ENCODE data around the gene APBB2. TPM values are rescaled to one million over a fixed set of nuclear protein-coding genes. Genes with fewer than 3 reads are reported as not detected.

Gene APBB2
- total RNA-seq, 1 donor from 2014 or later: 63.2 TPM

DNA sequence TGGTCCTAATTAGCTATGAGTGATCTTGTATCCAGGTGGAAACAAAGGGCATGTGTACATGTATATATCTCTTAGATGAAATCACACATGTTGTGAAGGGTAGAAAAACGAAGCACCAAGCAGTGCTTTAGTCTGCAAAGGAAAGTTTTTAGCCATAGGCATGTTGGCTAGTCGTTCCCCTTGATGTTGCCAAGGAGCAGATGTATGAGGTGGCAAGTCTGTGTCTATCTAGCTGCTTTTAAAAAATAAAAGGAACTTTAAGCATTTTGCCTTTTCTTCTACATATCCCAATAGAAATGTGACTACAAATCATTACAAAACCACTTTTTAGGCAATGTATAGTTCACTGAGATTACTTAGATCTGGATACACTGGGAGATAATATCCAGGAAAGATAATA lies 401.5 kb downstream of the APBB2 start:
- H3K27me3 Mint-ChIP-seq (ENCODE audit: low read depth): no peaks in the 10 kb centered on the region
- DNase-seq (ENCODE audit: low spot score in 2 of 2, unreplicated experiment in 2 of 2): no peak
- H3K4me1 Mint-ChIP-seq: no peaks in the 10 kb centered on the region
- no peak overlapping the region for H3K4me3 Mint-ChIP-seq
- TF ChIP-seq, protein P1, sequence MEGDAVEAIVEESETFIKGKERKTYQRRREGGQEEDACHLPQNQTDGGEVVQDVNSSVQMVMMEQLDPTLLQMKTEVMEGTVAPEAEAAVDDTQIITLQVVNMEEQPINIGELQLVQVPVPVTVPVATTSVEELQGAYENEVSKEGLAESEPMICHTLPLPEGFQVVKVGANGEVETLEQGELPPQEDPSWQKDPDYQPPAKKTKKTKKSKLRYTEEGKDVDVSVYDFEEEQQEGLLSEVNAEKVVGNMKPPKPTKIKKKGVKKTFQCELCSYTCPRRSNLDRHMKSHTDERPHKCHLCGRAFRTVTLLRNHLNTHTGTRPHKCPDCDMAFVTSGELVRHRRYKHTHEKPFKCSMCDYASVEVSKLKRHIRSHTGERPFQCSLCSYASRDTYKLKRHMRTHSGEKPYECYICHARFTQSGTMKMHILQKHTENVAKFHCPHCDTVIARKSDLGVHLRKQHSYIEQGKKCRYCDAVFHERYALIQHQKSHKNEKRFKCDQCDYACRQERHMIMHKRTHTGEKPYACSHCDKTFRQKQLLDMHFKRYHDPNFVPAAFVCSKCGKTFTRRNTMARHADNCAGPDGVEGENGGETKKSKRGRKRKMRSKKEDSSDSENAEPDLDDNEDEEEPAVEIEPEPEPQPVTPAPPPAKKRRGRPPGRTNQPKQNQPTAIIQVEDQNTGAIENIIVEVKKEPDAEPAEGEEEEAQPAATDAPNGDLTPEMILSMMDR (IDR thresholded peaks at IDR 0.05; ENCODE audit: unreplicated experiment): no peak
- H3K27ac Mint-ChIP-seq: no peak overlapping the region
- H3K36me3 Mint-ChIP-seq: peaks cover 32% of the 10 kb centered on the region
- H3K9me3 Mint-ChIP-seq: no peaks in the 10 kb centered on the region

DNA sequence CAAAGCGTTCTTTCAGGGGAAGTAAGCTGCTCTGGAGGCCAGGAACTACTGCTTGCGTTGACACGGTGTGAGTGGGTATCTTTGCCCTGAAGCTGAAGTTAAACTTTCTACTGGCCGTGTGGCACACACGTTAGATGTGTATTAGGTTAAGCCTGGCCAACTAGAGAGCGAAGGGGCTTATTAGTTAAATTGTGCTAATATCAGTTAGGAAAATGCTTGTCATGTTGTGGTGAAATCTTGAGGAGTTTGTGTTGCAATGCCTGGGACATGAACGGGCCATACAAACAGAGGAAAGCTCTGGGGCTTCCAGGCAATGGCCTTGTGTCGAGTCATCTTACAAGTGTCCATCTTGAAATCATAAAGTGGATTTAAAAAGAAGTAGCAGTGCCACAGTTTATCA lies 402.0 kb downstream of the APBB2 start:
- Mint-ChIP-seq H3K36me3 (peaks cover 30% of the 10 kb centered on the region), H3K4me1 (no peaks in the 10 kb centered on the region), H3K27ac (no peak overlapping the region), H3K9me3 (no peaks in the 10 kb centered on the region), H3K27me3 (ENCODE audit: low read depth) (no peaks in the 10 kb centered on the region), H3K4me3 (no peak overlapping the region)
- TF ChIP-seq, protein P1 (IDR thresholded peaks at IDR 0.05; ENCODE audit: unreplicated experiment): no peak
- no peak for DNase-seq (ENCODE audit: low spot score in 2 of 2, unreplicated experiment in 2 of 2)

DNA sequence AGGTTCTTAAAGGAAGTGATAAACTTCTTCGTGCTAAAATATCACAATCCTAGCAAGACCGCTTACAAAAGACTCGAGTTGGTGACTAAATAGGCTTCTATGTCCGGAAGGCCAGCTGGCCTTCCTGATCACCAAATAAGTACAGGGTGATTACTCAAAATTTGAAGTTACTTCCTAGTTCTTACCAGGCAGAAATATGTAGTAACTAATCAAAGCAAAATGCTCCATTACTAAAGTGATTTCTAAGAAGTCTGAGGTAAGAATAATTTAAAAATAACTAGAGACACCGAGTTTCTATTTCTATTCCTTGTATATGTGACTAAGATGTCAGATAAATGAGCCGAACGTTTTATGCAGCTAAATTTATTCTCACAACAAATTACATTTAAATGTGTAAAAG lies 402.4 kb downstream of the APBB2 start:
- Mint-ChIP-seq H3K9me3 (no peaks in the 10 kb centered on the region), H3K36me3 (peaks cover 30% of the 10 kb centered on the region), H3K27ac (no peak overlapping the region), H3K27me3 (ENCODE audit: low read depth) (no peaks in the 10 kb centered on the region), H3K4me3 (no peak overlapping the region), H3K4me1 (peaks cover under 1% of the 10 kb centered on the region)
- DNase-seq (ENCODE audit: low spot score in 2 of 2, unreplicated experiment in 2 of 2): no peak
- TF ChIP-seq, protein P1 (IDR thresholded peaks at IDR 0.05; ENCODE audit: unreplicated experiment): no peak

DNA sequence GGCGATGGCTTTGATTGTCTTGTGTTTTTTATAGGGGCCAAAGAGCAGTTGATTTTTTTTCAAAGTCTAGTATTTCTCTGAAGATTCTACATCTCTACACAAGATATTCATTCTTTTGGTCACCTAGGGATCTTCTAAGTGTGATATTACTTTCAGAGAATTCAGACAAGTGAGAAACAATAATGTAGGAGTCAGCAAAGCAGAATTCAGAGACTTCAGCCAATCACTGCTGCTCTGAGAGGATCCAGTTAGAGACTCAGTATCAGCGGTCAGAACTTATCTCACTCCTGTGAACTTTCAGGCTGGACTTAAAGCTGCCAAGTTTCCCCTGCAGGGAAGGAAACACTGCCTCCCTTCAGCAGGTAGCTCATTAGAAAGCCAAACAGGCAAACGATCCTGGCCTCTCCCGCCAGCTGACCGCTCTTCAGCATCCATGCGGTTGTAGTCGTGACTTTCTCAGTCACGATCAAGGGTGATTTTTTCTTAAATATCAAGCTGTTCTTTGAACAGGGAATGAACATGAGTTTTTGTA lies 405.4 kb downstream of the APBB2 start:
- Mint-ChIP-seq H3K27me3 (ENCODE audit: low read depth) (no peaks in the 10 kb centered on the region), H3K9me3 (no peaks in the 10 kb centered on the region), H3K36me3 (peaks cover 19% of the 10 kb centered on the region), H3K4me1 (peaks cover 2% of the 10 kb centered on the region), H3K4me3 (no peak overlapping the region), H3K27ac (no peak overlapping the region)
- TF ChIP-seq, protein P1 (IDR thresholded peaks at IDR 0.05; ENCODE audit: unreplicated experiment): no peak
- no peak for DNase-seq (ENCODE audit: low spot score in 2 of 2, unreplicated experiment in 2 of 2)

DNA sequence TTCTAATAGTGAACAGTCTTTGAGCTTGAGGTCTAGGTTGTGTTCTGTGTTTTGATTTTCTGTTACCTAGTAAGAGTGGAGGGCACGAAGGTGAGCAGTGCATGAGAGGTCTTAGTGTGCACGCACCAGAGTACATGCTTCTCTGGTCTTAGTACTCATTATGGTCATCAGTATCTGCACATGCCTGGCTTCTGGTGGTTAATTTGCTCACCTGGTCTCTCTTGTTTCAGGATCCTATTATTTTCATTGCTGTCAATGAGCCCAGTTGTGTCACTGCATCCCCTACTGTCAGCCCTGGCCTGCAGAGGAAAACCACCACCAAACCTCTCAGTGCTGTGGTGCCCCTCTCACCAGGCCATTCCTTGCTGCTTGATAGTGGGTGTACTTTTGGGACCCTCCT lies 409.7 kb downstream of the APBB2 start:
- DNase-seq (ENCODE audit: low spot score in 2 of 2, unreplicated experiment in 2 of 2): no peak
- Mint-ChIP-seq H3K4me1 (peaks cover 2% of the 10 kb centered on the region), H3K27me3 (ENCODE audit: low read depth) (no peaks in the 10 kb centered on the region), H3K27ac (no peak overlapping the region), H3K36me3 (peaks cover 14% of the 10 kb centered on the region), H3K9me3 (no peaks in the 10 kb centered on the region), H3K4me3 (no peak overlapping the region)
- TF ChIP-seq, protein P1 (IDR thresholded peaks at IDR 0.05; ENCODE audit: unreplicated experiment): no peak

DNA sequence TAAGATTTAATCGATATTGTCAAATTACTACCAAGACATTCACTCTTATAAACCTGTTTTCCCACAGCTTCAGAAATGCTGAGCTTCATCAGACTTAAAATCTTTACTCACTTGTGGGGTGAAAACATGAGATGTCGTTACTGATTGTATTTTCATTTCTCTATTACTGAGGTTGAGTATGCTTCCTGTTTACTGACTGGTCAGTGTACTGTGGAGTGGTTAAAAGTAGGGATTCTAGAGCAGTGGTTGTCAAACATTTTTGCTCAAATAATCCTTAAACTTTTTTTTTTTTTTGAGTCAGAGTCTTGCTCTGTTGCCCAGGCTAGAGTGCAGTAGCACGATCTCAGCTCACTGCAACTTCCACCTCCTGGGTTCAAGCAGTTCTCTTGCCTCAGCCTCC lies 414.3 kb downstream of the APBB2 start:
- Mint-ChIP-seq H3K4me1 (no peaks in the 10 kb centered on the region), H3K27ac (no peak overlapping the region), H3K27me3 (ENCODE audit: low read depth) (no peaks in the 10 kb centered on the region), H3K4me3 (no peak overlapping the region), H3K36me3 (peaks cover 4% of the 10 kb centered on the region), H3K9me3 (no peaks in the 10 kb centered on the region)
- no peak for DNase-seq (ENCODE audit: low spot score in 2 of 2, unreplicated experiment in 2 of 2)
- TF ChIP-seq, protein P1 (IDR thresholded peaks at IDR 0.05; ENCODE audit: unreplicated experiment): no peak
